COR-L47 (cell line): ENCODE measurements around the gene WDR27.
"Not testable (repeated sequence)": the region's sequence is repeated elsewhere in the genome, so short reads cannot be mapped to it uniquely, and the experiment has no call there.

Experiments
- DNase-seq: peaks from one replicate; lab custom pipeline; 2025; lab: John Stamatoyannopoulos, UW

The WDR27 gene

GRCh38 chr6:169518451-169518850, 183.4 kb downstream of the WDR27 start:
- no peak for DNase-seq

DNA sequence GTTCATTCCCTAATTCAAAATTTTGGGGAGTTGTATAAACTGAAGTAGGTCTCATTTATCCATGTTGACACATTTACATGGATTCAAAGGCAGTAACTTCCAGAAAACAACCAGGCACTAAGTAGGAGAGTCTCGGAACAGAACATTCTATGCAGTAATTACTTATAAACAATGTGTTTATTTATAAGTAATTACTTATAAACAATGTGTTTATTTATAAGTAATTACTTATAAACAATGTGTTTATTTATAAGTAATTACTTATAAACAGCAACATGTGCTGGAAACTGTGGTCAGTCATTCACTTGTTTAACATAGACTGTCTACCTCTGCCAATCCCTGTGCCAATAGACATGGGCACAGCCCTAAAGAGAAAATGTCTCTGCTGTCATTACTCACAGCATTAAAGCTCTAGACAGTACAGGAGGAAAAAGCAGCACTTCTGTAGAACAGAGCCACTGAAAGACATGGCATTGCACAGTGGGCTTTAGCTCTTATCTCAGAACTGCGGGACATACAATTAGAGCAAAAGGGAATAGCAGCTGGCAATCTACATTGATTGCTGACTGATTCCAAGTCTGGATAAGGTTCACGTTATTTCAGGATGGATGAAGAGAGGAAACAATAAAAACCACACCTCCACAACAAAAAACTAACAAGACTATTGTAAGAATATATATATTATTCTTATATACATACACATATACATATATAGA, 188.2 kb downstream of the WDR27 start:
- no peak for DNase-seq

GRCh38 chr6:169511785-169512184, 190.0 kb downstream of the WDR27 start:
- not testable (repeated sequence) for DNase-seq

GRCh38 chr6:169510871-169511270, 191.0 kb downstream of the WDR27 start:
- no peak for DNase-seq

DNA sequence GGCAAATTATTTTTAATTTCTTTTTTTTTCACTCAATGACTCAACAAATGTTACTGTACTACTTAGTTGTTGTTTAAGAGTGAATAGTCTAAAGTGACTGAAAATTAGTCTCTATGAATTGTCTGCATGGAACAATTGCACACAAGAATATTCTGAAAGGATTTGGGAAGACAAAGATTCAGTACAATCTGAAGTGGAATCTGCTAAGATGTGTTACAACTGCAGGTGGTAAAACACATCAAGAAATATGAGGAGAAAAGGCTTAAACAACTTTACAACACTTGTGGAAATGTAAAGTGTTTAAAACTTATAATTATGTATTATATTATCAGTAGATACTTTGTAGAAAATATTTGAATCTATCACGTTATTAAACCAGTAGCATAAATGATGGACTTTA, 193.4 kb downstream of the WDR27 start:
- no peak for DNase-seq

- DNase-seq, result no peak
Measured at GRCh38 chr6:169503422-169504152, 198.2 kb downstream of the WDR27 start.

DNA sequence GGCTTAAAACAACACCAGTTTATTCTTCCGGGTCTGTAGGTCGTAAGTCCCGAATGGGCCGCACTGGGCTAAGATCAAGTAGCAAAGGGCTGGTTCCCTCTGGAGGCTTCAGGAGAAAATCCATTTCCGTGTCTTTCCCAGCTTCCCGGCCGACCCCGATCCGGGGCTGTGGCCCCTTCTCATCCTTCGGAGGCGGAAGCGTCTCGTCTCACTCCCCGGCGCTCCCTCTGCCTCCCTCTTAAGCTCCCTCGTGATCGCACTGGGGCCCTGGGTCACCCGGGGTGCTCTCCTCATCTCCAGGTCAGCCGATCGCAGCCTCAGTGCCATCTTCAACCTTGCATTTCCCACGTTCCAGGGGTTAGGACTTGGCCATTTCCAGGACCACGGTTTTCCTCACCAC, 199.4 kb downstream of the WDR27 start:
- DNase-seq, result no peak

- DNase-seq, result no peak
Measured at GRCh38 chr6:169501777-169502313, 200.0 kb downstream of the WDR27 start.

- DNase-seq, result no peak
Measured at GRCh38 chr6:169501128-169501527, 200.7 kb downstream of the WDR27 start.

DNA sequence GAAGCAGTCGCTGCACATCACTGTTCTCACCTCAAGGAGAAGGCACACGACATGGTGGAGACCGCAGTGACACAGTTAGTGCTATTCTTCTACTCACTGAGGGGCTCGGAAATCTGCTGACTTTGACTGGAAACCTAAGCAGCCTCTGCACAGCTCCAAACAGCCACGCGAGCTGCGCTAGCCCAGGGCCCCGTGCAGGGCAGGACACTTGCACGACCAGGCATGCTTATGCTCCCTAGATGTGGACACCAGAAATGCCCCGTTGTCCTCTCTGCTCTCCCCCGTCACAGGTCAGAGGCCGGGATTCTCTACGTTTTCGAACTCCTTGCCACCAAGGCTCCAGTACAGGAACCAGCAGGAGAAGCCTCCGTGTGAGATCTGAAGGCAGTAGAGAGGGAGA, 201.1 kb downstream of the WDR27 start:
- DNase-seq, result no peak

DNA sequence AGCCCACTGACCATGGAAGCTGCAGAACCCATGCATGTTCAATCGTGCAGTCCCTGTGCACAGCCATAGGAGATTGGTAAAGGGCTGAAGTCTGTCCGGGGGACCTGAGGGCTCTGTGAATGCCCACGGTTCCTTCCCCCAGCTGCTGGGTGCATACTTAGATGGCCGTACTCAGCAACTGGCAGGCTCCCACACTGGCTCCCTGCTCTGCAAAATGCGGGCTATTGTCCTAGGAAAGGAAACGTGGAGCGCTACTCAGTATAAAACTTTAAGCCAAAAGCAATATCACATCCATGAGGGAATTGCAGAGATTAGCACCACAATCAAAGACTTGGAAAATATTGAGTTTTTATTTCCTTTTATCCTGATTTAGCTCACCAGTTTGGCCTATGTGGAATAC, 202.0 kb downstream of the WDR27 start:
- DNase-seq, result no peak

DNA sequence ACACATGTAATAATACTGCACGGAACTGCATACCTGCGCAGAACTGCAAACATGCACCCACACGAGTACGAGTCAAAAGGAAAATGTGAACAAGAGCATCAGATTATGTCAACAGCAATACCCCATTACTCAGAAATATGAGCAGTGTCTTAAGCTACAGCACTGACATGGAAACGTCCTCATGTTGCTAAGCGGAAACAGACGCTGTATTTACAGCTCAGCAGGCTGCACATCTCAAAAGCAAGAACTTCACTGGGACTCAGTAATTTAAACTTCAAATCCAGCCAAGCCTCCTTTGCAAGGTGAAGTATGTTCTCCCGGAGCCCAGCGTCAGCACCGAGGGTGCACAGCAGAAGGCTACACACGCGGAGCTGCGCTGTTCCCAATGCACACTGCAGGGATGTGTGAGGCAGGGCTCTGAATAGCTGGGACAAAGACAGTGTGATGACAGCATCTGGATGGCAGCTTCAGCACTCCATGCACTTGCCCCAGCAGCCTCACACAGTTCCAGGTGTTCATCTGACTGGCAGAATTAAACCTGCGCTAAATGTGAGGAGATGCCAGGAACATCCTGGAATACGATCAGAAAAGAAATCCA, 202.8 kb downstream of the WDR27 start:
- DNase-seq, result no peak

DNA sequence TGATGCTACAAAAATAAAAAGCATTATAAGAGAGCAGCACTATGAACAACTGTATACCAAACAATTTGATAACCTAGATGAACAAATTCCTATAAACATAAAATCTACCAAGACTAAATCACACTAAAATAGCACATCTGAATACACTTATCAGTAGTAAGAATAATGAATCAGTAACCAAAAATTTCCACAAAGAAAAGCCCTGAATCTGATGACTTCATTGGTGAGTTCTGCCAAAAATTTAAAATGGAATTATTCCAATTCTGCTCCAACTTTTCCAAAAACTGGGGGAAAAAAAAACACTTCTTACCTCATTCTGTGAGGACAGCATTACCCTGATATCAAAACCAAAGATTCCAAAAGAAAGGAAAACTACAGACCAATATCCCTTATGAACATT, 206.2 kb downstream of the WDR27 start:
- DNase-seq, result no peak

DNA sequence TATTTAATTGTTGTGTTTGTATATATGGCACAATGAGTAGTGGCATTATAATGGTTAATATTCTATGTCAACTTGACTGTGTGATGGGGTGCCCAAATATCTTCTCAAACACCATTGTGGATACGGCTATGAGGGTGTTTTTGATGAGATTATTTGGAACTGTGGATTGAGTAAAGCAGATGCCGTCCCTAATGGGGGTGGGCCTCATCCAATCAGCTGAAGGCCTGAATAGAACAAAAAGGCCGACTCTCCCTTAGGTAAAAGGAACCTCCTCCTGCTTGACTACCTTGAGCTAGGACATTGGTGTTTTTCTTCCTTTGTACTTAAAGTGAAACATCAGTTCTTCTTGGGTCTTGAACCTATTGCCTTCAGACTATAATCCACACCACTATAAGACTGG, 207.8 kb downstream of the WDR27 start:
- no peak for DNase-seq

DNA sequence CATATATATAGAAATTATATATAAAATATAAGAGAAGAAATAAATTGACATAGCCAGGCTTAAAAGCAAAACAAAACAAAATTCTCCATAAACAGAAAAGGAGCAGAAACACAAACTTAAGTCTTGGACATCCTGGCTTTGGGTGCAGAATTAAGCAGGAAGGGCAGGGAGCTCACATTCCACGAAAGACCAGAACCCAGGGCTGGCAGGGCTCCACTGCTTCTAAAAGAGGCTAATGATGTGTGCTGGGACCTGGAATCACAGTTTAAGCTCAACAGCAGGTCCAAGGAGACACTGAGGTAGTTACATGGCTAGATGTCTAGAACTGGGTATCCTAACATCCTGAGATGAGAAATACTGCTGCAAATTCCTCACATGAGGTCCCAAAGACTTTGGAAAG, 210.3 kb downstream of the WDR27 start:
- no peak for DNase-seq

- no peak for DNase-seq
Measured at GRCh38 chr6:169490830-169491229, 211.0 kb downstream of the WDR27 start.

- no peak for DNase-seq
Measured at GRCh38 chr6:169490246-169490641, 211.6 kb downstream of the WDR27 start.

GRCh38 chr6:169489563-169490245, 212.1 kb downstream of the WDR27 start:
- DNase-seq, result no peak

DNA sequence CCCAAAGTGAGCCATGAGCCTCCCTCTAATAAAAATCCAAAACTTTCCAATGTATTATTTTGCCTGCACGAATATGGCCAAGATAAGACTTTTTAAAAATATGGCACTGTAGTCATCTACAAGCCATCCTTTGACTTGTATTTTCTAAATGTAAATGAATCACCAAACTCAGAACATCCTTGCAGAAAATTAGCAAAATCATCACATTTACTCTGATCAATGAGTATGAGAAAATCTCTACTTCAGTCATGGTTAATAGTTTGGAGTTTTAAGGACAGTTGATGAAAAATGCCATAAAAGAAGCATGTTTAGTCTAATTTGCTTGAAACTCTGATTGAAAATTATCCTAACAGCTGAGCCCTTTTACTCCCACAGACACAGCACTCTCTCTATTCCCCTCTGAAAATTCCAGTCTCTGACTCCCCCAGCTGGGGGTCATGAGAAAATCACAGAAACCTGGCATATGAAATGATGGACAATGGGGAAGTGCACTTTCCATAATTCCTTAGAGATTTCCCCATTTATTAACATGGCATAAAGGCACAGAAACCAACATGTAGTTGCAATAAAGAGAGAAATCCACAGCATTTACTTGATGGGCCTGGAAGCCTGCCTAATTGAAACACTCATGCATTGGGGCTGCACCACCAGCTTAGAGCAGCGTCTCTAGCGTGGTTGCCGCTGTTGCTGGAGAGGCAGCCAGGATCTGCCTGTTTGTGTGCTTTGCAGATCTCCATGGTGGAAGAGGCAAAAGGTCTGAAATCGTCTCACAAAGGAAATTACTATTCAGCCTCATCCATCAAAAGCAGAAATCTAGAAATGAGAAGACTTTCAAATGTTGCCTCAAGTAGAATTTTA, 214.0 kb downstream of the WDR27 start:
- no peak for DNase-seq

DNA sequence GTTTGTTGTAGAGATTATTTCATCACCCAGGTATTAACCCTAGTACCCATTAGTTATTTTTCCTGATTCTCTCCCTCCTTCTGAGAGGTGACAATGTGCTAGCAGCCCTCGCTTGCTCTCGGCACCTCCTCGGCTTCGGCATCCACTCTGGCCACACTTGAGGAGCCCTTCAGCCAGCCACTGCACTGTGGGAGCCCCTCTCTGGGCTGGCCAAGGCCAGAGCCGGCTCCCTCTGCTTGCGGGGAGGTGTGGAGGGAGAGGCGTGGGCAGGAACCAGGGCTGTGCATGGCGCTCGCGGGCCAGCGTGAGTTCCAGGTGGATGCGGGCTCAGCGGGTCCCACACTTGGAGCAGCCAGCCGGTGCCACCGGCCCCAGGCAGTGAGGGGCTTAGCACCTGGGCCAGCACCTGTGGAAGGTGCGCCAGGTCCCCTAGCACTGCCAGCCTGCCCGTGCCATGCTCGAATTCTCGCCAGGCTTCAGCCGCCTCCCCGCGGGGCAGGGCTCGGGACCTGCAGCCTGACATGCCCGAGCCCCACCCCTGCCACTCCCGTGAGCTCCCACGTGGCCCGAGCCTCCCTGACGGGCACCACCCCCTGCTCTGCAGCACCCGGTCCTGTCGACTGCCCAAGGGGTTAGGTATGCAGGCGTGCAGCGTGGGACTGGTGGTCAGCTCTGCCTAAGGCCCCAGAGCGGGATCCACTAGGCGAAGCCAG, 221.9 kb downstream of the WDR27 start:
- DNase-seq, result no peak

DNA sequence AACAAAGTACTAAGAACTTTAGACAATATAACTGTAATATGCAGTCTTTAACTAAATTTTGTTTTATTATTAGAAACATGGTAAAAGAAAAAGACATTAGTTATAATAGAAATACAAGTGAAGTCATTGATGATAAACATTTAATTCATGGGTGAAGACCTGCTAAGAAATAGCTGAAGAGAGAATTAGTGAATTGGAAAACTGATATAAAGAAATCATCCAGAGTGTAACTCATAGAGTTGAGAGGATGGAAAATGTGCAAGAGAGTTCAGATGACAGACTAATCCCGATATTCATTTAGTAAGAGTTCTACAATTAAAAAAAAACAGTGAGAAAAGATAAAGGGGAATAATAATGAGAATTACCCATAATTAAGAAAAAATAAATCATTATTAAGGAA, 227.5 kb downstream of the WDR27 start:
- no peak for DNase-seq
